HG03139 (cell line): ENCODE measurements around the gene HSF2.

Experiments
- ATAC-seq: cut with Tn5 transposase; IDR thresholded peaks from one replicate; pipeline ENCODE4 v1.9.1; 2021; ENCODE audit not compliant: unreplicated experiment

Gene HSF2

DNA sequence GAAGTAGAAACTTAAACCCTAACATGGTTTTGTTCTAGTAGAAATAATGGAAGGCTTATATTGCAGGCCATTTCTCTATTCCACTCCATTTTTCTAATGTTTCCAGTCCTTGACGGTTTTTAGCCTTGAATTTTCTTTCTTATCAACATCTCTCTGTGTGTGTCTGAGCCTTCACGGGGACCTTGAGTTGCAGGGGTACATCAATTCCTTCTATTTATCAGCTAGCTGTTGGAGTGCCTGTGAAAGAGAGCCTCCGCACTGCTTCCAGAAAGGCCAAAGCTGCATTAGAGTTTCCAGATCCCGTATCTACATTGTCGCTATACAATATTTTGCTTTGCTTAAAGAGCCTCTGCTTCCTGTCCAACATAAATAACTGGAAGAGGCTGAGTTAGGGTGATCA, 5.4 kb upstream of the HSF2 start:
- ATAC-seq, result no peak

GRCh38 chr6:122399055-122399347, 451 bp upstream of the HSF2 start:
- no peak for ATAC-seq

DNA sequence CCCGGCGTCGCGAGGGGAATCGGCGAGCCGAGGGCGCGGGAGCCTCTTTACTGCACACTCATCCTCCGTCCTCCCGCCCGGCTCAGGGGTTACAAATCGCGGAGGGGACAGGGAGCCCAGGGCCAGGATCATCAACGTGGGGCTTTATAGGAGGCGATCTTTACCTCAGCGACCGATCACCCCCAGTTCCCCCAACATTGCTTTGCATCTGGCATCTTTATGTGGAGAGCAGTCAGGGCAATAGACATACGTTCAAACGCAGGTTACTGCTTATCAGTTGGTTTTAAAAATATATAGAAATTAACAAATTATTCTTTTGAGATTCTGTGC, 634 bp downstream of the HSF2 start:
- peak; percentile 7 for ATAC-seq

GRCh38 chr6:122400462-122401089, 1.1 kb downstream of the HSF2 start:
- ATAC-seq, result no peak

DNA sequence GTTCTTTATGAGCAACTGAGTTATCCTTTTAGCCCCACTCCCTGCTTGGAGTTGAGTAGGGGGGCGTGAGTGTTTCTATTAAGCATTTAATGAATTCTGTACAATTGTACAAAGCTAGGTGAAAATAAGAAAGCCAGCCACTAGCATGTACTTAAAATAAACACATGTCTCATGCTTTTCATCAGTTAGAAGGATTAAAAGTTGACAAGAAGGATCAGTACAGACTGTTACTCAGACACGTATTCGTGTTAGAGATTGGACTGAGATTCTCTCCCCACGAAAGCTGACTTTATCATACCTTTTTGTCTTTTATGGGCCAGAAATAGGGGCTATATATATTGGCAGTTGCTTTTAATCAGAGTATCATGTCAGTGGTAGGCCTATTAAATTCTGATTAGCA, 1.7 kb downstream of the HSF2 start:
- ATAC-seq, result no peak

DNA sequence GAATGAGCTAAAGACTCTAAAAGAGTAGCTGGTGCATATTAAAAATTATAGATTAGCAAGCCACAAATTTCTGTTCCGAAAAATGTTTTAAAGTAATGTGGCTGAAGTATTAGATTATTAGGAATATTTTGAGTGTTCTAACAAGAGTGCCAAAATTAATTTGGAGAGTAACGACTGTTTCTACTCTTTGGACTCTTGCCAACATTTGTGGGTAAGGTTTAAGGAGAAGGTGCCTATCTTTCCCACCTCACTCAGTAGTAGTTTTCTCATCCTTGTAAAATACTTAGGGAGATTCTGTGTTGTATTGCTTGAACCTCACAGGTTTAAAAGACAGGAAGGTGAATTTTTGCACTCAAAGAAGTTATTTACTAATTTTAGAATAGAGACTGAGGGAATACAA, 5.0 kb downstream of the HSF2 start:
- ATAC-seq, result no peak

GRCh38 chr6:122405417-122405816, 6.0 kb downstream of the HSF2 start:
- no peak for ATAC-seq

- ATAC-seq, result no peak
Measured at GRCh38 chr6:122406187-122406586, 6.7 kb downstream of the HSF2 start.

GRCh38 chr6:122407712-122408111, 8.3 kb downstream of the HSF2 start:
- ATAC-seq, result no peak

DNA sequence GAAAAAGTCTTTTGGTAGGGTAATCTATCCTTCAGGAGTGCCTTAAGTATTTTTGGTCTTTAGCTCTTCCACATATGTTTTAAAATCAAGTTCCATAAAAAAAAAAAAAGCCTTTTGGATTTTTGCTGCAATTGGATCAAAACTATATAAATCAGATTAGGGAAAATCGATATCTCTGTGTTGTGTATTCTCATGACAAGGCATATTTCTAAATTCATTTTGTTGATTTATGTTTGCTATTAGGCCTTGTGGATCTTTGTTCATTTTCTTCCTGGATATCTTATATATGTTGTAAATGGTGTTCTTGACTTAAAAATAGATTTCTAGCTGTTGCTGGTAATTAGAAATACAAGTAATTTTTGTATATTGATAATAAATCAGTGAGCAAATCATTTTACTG, 8.8 kb downstream of the HSF2 start:
- ATAC-seq, result no peak

DNA sequence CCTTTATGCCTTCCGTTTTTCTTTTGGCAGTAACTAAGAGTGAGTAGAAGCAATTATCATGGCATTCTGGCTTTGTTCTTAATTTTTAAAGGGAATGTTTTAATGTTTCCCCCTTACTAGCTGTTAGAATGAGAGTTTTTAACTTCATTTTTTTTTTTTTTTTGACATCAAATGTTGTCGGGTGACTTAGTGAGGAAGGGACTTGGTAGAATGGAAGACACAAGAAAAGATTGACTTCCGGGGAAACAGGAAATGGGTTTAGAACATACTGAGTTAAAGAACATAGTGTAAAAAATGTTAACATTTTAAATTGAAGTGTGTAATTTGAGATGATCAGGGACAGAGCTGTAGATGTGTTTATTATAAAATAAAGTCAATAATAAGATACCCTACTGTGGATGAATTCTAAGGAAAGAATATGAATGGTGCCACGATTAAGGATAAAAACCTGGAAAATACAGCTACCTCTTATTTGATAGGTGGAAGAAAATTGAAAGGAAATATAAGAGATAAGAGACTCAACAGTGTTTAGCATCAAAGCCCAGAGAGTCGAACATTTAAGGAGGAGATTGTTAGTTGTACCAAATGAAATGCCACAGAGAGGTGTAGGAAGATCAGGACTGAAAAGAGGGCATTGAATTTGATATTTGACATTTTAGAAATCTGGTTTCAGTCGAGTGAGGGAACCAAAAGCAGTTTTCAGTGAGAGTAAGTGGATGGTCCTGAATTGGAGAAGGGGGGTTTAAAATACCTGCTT, 9.4 kb downstream of the HSF2 start:
- ATAC-seq, result no peak

- no peak for ATAC-seq
Measured at GRCh38 chr6:122412001-122412400, 12.5 kb downstream of the HSF2 start.

DNA sequence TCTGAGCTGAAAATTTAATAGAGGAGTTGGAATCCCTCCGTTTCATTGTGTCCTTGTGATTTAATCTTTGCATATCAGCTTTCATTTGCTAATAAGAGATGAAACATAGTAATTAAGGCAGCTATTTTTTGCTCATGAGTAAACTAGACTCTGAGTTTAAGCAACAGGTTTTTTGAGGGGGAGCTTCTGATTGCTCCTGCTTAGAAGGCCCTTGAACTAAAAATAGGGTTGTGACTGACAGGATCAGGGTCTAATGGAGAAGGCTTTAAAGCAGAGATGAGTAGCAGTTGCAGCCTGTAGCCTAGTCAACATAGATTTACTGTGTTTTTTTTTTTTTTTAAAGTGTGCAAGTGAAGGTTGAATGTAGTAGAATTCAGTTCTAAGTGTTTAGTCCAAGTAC, 17.4 kb downstream of the HSF2 start:
- ATAC-seq, result no peak

DNA sequence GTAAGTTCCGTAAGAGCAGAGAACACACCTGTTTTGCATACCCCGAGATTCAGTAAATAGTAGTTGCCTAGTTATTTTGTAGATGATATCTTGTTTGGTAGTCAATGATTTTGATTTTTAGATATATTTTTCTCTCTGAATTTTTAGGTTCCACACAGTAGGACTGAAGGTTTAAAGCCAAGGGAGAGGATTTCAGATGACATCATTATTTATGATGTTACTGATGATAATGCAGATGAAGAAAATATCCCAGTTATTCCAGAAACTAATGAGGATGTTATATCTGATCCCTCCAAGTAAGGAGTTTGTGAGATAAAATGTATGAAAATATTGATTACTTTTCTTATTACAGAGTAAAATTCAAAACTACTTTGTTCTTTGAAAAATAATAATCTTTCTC, 22.6 kb downstream of the HSF2 start:
- ATAC-seq, result no peak

DNA sequence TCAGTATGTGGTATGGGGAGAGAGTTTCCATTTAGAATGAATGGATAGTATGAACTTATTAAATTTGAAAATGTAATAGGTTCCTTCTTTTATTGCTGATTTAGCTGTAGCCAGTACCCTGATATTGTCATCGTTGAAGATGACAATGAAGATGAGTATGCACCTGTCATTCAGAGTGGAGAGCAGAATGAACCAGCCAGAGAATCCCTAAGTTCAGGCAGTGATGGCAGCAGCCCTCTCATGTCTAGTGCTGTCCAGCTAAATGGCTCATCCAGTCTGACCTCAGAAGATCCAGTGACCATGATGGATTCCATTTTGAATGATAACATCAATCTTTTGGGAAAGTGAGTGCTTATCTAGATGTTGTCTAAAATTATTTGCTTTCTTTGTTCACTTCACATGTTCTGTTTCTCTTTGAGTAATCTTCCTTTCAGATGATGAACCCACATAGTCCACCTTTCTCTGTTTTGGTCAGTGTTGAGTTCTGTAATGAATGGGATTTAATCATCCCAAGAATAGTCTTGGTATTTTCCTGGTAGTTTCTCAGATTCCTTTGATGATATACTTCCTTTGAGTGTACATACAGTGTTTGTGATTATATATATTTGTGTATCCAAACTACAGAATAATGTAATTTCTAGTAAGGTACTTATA, 23.3 kb downstream of the HSF2 start:
- peak; percentile 77 for ATAC-seq

- ATAC-seq, result no peak
Measured at GRCh38 chr6:122423734-122424133, 24.3 kb downstream of the HSF2 start.

DNA sequence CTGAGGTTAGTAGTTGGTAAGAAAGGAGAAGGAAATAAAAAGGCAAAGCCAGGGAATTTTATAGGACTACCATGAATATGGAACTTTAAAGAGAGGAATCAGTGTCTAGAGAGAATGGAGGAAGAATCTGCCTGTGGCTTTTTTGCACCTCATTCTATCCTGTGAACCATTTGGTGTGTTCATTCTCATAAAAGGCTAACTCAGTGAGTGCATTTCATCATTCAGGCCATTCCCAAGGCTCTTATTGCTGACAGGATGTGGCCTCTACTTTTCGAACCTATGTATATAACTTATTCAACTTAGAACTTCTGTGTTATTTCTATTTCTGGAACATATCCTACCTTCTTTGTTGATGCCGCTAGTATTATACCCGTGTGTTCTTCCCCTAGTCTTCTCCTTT, 27.1 kb downstream of the HSF2 start:
- no peak for ATAC-seq

DNA sequence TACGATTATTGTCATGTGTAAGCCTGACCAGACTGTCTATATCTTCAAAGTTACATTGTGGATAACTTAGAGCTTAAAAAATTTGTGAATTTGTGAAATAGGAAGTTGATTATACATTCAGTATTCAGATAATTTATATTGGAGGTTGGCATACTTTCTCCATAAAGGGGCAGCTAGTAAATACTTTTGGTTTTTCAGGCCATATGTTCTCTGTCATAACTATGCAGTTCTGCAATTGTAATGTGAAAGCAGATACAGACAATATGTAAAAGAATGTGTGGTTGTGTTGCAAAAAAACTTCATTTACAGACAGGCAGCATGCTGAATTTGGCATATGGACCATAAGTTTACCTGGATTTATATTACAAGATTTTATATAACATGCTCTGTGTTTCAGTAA, 29.3 kb downstream of the HSF2 start:
- ATAC-seq, result no peak

DNA sequence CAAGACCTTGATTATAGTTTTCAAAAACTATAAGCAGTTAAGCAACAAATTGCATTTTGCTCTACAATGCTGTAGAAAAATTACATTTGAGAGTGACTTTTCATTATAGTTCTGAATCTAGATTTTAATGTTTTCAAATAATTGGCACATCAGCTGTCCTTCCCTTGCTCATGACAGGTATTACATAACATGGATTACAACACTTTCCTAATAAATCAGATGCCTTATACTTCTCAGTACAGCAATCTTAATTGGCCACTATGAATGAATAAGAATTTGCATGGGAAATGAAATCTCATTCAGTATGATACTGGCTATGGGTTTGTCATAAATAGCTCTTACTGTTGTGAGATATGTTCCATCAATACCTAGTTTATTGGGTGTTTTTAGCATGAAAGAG, 29.9 kb downstream of the HSF2 start:
- no peak for ATAC-seq

DNA sequence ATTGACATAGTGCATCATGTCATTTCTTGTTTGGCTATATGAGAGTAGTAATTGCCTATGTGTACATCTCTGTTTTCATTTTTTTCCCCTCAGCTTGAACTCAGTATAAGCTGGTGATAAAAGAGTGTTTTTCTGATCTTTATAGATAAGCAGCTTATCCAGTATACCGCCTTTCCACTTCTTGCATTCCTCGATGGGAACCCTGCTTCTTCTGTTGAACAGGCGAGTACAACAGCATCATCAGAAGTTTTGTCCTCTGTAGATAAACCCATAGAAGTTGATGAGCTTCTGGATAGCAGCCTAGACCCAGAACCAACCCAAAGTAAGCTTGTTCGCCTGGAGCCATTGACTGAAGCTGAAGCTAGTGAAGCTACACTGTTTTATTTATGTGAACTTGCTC, 32.3 kb downstream of the HSF2 start:
- no peak for ATAC-seq

- ATAC-seq, result no peak
Measured at GRCh38 chr6:122432816-122433215, 33.4 kb downstream of the HSF2 start.

DNA sequence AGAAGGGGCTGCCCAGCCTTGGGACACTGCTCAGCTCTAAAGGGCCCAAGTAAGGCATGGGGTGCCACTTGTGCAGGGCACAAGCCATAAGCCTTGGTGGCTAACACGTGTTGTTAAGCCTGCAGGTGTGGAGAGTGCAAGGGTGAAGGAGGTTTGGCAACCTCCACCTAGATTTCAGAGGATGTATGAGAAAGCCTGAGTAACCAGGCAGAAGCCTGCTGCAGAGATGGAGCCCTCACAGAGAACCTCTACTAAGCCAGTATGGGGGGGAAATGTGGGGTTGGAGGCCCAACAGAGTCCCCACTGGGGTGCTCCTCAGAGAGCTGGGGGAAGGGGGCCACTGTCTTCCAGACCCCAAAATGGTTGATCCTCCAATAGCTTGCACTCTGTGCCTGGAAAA, 39.5 kb downstream of the HSF2 start:
- no peak for ATAC-seq

- ATAC-seq, result no peak
Measured at GRCh38 chr6:122445274-122445673, 45.8 kb downstream of the HSF2 start.
